Muscle layer of duodenum (tissue), 2 donors: ENCODE measurements around the gene IGSF21.

Experiments
- H3K27ac ChIP-seq: one replicate; pipeline ENCODE4 v1.7.0; 2013; ENCODE audit warnings: mild to moderate bottlenecking, low read length
- H3K27me3 ChIP-seq: one replicate; pipeline ENCODE4 v1.7.0; 2013; ENCODE audit warnings: low read depth, mild to moderate bottlenecking, control low read depth, low read length
- H3K36me3 ChIP-seq, 2 donors: one replicate each; pipeline ENCODE4 v1.7.0; 2013; ENCODE audit warnings: low read length in 2 of 2, control low read depth in 1 of 2, mild to moderate bottlenecking in 1 of 2; ENCODE audit not compliant: insufficient read depth in 2 of 2, control insufficient read depth in 1 of 2
- H3K4me1 ChIP-seq, 2 donors: one replicate each; pipeline ENCODE4 v1.7.0; 2013; ENCODE audit warnings: low read length in 2 of 2, mild to moderate bottlenecking in 2 of 2, control low read depth in 1 of 2, moderate library complexity in 1 of 2; ENCODE audit not compliant: insufficient read depth in 2 of 2, control insufficient read depth in 1 of 2
- H3K4me3 ChIP-seq, 2 donors: one replicate each; pipeline ENCODE4 v1.7.0; 2013; ENCODE audit warnings: low read length in 2 of 2, low read depth in 1 of 2, mild to moderate bottlenecking in 1 of 2
- H3K9me3 ChIP-seq, 2 donors: one replicate each; pipeline ENCODE4 v1.7.0; 2013; ENCODE audit warnings: low read length in 2 of 2, control low read depth in 1 of 2, mild to moderate bottlenecking in 1 of 2; ENCODE audit not compliant: control insufficient read depth in 1 of 2
- donor health status: healthy.

Gene IGSF21

DNA sequence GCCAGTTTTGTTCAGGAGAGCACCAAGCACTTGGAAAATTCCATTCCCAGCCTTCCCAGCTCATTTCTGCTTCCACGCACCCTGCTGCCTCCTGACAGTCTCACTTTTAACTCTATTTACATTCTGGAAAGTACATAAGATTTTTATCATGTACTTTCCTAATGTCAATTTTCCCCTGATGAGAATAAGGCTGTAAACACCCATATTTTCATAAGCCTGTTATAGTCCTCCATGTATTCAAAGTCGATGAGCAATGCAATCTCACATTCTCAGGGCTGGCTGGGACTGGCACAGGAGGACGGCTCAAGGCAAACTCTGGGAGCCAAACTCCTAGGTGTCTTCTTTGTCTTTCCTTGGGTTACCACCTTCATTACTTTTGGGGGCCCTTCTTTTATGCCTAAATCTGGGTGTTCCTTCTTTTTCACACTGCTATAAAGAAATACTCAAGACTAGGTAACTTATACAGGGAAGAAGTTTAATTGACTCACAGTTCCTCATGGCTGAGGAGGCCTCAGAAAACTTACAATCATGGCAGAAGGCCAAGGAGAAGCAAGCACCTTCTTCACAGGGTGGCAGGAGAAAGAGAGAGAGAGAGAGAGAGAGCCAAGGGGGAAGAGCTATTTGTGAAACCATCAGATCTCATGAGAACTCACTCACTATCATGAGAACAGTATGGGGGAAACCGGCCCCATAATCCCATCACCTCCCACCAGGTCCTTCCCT, 94.6 kb downstream of the IGSF21 start:
- H3K9me3 ChIP-seq: peaks cover 0 to 8% of the 10 kb centered on the region in 2 donors
- H3K27me3 ChIP-seq: peaks cover 8% of the 10 kb centered on the region
- no peak overlapping the region for H3K4me3 ChIP-seq
- H3K27ac ChIP-seq: no peak overlapping the region
- no peaks in the 10 kb centered on the region for H3K4me1 ChIP-seq
- no peaks in the 10 kb centered on the region for H3K36me3 ChIP-seq

GRCh38 chr1:18203645-18204044, 96.0 kb downstream of the IGSF21 start:
- H3K27me3 ChIP-seq: peaks cover 5% of the 10 kb centered on the region
- H3K4me1 ChIP-seq: no peaks in the 10 kb centered on the region
- H3K9me3 ChIP-seq: peaks cover 0 to 10% of the 10 kb centered on the region in 2 donors
- H3K4me3 ChIP-seq: no peak overlapping the region
- no peaks in the 10 kb centered on the region for H3K36me3 ChIP-seq
- no peak overlapping the region for H3K27ac ChIP-seq

GRCh38 chr1:18204575-18204974, 97.0 kb downstream of the IGSF21 start:
- Histone ChIP-seq H3K27me3 (peaks cover 5% of the 10 kb centered on the region), H3K4me1 (no peaks in the 10 kb centered on the region), H3K4me3 (no peak overlapping the region), H3K36me3 (no peaks in the 10 kb centered on the region), H3K9me3 (peaks cover 0 to 10% of the 10 kb centered on the region in 2 donors), H3K27ac (no peak overlapping the region)

GRCh38 chr1:18205319-18205718, 97.7 kb downstream of the IGSF21 start:
- no peak overlapping the region for H3K4me3 ChIP-seq
- no peaks in the 10 kb centered on the region for H3K36me3 ChIP-seq
- no peaks in the 10 kb centered on the region for H3K4me1 ChIP-seq
- H3K27me3 ChIP-seq: peaks cover 5% of the 10 kb centered on the region
- H3K9me3 ChIP-seq: peaks cover 0 to 10% of the 10 kb centered on the region in 2 donors
- H3K27ac ChIP-seq: no peak overlapping the region

- Histone ChIP-seq H3K4me1 (no peaks in the 10 kb centered on the region), H3K36me3 (no peaks in the 10 kb centered on the region), H3K4me3 (no peak overlapping the region), H3K27ac (no peak overlapping the region), H3K27me3 (no peaks in the 10 kb centered on the region), H3K9me3 (peaks cover 0 to 6% of the 10 kb centered on the region in 2 donors)
These were observed 104.2 kb downstream of the IGSF21 start for GRCh38 chr1:18211764-18212163.

DNA sequence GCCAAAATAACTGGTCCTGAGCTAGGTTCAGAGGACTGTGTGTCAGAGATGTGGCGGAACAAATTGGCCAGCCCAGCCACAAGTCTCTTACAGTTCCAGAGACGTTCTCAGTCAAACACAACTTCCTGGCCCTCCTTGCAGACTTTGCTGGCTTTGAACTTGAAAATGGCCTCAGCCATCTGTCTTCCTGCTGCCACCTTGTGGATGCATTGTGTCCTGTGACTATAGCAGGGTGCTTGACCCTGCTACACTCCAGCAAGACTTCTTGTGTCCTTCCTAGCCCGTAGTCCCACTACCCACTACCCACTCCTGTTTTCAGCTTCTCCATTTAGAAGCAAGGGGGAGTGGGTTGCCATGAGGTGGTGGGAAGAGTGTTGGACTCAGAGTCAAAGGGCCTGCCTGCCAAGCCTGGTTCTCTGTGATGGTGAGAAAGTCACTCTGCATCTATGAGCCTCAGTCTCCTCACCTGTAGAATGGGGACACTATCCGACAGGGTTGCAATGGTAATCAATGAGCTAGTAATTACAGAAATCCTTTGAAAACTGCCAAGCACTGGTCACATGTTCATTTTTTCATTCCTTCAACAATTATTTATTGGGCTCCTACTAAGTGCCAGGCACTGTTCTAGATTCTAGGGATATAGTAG, 109.9 kb downstream of the IGSF21 start:
- H3K27me3 ChIP-seq: no peaks in the 10 kb centered on the region
- no peaks in the 10 kb centered on the region for H3K36me3 ChIP-seq
- no peak overlapping the region for H3K27ac ChIP-seq
- H3K4me3 ChIP-seq: no peak overlapping the region
- H3K9me3 ChIP-seq: peaks cover 0 to 5% of the 10 kb centered on the region in 2 donors
- no peaks in the 10 kb centered on the region for H3K4me1 ChIP-seq

- Histone ChIP-seq H3K27ac (no peak overlapping the region), H3K4me3 (no peak overlapping the region), H3K36me3 (no peaks in the 10 kb centered on the region), H3K9me3 (peaks cover 7 to 13% of the 10 kb centered on the region in 2 donors), H3K27me3 (no peaks in the 10 kb centered on the region), H3K4me1 (no peaks in the 10 kb centered on the region)
These were observed 122.0 kb downstream of the IGSF21 start for GRCh38 chr1:18229625-18230024.

DNA sequence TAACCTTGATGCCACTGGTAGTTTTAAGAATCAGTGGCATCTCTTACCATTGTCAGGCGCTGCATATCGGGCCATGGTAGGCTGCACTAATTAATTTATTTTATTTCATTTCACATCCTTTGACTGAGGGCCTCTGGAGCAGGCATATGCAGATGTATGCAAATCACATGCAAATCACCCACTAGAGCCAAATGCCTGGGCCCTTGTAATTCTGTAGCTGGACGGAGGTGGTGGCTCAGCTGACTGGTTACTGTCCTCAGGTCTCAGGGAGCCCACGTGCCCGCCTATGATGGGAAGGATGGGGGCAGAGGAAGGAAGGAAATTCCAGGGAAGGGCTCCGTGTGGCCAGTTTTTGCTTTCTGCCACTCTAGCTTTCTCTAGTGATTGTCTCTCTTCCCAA, 122.7 kb downstream of the IGSF21 start:
- no peak overlapping the region for H3K4me3 ChIP-seq
- peaks cover 7 to 13% of the 10 kb centered on the region in 2 donors for H3K9me3 ChIP-seq
- H3K4me1 ChIP-seq: no peaks in the 10 kb centered on the region
- H3K36me3 ChIP-seq: no peaks in the 10 kb centered on the region
- no peak overlapping the region for H3K27ac ChIP-seq
- H3K27me3 ChIP-seq: no peaks in the 10 kb centered on the region

DNA sequence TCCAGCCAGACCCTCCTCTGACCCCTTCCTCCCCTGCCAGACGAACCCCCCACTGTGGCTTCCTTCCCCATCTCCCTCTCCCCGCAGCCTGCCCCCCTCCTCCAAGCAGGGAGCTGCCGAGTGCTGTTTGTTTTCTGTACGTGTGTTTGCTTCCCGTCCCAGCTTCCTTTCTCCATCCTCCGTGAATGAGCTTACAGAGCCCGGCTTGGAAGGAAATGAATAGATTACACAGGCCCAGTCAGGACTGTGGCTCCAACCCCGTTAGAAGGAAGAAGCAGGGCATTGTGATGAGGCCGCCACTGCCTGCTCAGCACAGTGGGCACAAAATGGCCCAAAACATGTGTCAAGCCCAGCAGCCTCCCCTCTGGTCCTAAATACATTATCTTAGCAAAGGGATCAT, 123.2 kb downstream of the IGSF21 start:
- Histone ChIP-seq H3K9me3 (peaks cover 7 to 13% of the 10 kb centered on the region in 2 donors), H3K27me3 (no peaks in the 10 kb centered on the region), H3K27ac (no peak overlapping the region), H3K4me3 (no peak overlapping the region), H3K36me3 (no peaks in the 10 kb centered on the region), H3K4me1 (no peaks in the 10 kb centered on the region)

DNA sequence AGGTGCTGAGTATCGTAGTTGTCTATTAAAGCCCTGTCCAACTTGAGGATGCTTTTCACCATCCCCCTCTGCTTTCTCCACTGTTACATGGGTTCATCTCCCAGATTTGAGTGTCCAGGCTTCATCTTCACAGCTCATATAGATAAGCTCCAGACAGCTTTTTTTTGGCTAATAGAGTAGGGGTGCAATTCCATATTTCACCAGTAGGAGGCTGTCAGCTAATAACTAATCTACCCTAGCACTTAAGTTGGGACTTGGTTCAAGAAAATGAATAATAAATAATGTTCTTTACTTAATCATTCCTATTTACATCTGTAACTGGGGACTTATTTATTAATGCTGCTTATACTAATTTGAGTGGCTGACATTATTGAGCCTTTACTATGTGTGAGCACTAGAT, 124.5 kb downstream of the IGSF21 start:
- H3K27ac ChIP-seq: no peak overlapping the region
- H3K36me3 ChIP-seq: no peaks in the 10 kb centered on the region
- H3K9me3 ChIP-seq: peaks cover 7 to 13% of the 10 kb centered on the region in 2 donors
- no peaks in the 10 kb centered on the region for H3K27me3 ChIP-seq
- no peak overlapping the region for H3K4me3 ChIP-seq
- no peaks in the 10 kb centered on the region for H3K4me1 ChIP-seq

- Histone ChIP-seq H3K4me3 (no peak overlapping the region), H3K27me3 (no peaks in the 10 kb centered on the region), H3K36me3 (no peaks in the 10 kb centered on the region), H3K4me1 (no peaks in the 10 kb centered on the region), H3K9me3 (peaks cover 7 to 13% of the 10 kb centered on the region in 2 donors), H3K27ac (no peak overlapping the region)
These were observed 125.7 kb downstream of the IGSF21 start for GRCh38 chr1:18233176-18233864.
